Lower lobe of right lung (tissue), 2 donors: Measurements from ENCODE around the gene SLC8A3. TPM values are rescaled to one million over a fixed set of nuclear protein-coding genes. Genes with fewer than 3 reads are reported as not detected.

Experiments used
- ATAC-seq, 2 donors: fragments of 200-7000 bp; cut with Tn5 transposase; one replicate each; pipeline ENCODE4 v1.9.1; 2020 to 2022; ENCODE audit warnings: mild to moderate bottlenecking in 2 of 2, moderate library complexity in 2 of 2
- DNase-seq: peaks from one replicate; pipeline ENCODE4 v3.0.0-alpha.2; 2020
- H3K27ac ChIP-seq: fragments of 200-600 bp; one replicate; pipeline ENCODE4 v1.8.0; 2022
- H3K27me3 ChIP-seq: fragments of 200-600 bp; one replicate; pipeline ENCODE4 v1.8.0; 2022; ENCODE audit warnings: low read depth
- H3K36me3 ChIP-seq: fragments of 200-600 bp; one replicate; pipeline ENCODE4 v1.8.0; 2022; ENCODE audit warnings: mild to moderate bottlenecking
- H3K4me1 ChIP-seq: fragments of 200-600 bp; one replicate; pipeline ENCODE4 v1.8.0; 2022
- H3K4me3 ChIP-seq: fragments of 200-600 bp; one replicate; pipeline ENCODE4 v1.8.0; 2022; ENCODE audit warnings: mild to moderate bottlenecking
- H3K9me3 ChIP-seq: fragments of 200-600 bp; one replicate; pipeline ENCODE4 v1.8.0; 2022
- CTCF ChIP-seq: fragments of 200-600 bp; IDR thresholded peaks from one replicate; pipeline ENCODE4 v1.8.0; 2022; ENCODE audit warnings: antibody characterized with exemption, mild to moderate bottlenecking
- intact Hi-C: fragments of 100-400 bp; cut with DNase I; formaldehyde crosslinking; loops from one replicate; pipeline ENCODE4 v1.11.0; 2022
- total RNA-seq: library from RNA; stranded (reverse); fragmentation: NEBNext Ultra II Directional; extraction: Animal tissue kit (Norgen Biotek cat#: 25700); gene quantifications from one replicate; pipeline ENCODE4 v1.2.1, GENCODE V29; 2021
- donor health status: DM: no; HTN: yes; CAD: no; lungs with severe emphysema.

Gene SLC8A3
- total RNA-seq, 1 donor from 2014 or later: 1.9 TPM

DNA sequence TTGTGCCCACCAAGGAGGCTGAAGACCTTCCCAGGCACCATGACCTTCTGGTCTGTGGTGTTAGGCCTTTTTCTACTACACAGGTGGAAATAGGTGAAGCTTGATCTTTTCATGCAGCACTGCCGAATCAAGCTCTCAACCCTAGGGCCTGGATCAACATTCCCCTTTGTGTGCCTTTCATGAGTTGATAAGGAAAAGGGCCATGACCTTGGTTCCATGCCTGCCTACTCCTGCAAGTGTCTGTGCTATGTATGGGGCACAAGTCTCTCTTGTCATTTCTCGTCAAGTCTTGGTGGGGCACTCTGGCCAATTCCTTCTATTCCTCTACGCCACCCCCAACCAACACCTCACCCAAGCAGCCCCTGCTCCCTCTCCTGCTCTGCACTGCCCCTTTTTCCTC, 154.5 kb downstream of the SLC8A3 start:
- Histone ChIP-seq H3K4me3 (no peak overlapping the region), H3K4me1 (no peaks in the 10 kb centered on the region), H3K36me3 (no peaks in the 10 kb centered on the region), H3K9me3 (no peaks in the 10 kb centered on the region), H3K27ac (no peak overlapping the region), H3K27me3 (peaks cover 12% of the 10 kb centered on the region)
- no peak for ATAC-seq
- no peak for DNase-seq
- TF ChIP-seq CTCF: no peak
- intact Hi-C loops: no loop called here

DNA sequence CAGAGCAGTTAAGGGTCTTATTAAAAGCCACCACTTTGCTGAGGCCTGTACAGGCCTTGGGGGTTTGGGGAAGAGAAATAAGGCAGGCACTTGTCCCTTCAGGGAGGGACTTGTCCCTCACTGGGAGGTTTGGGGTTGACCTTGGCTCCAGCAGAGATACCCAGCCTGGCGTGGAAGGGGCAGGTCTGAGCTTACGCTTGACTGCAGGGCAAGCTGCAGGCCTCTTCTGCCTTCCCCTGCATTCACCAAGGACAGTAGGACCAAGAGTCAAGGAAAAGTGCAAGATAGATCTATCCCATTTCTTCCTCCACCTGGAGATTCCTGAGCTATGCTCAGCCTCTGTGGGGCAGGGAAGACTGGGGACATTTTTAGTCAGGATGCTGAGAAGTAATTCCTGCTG, 155.2 kb downstream of the SLC8A3 start:
- Histone ChIP-seq H3K9me3 (no peaks in the 10 kb centered on the region), H3K4me1 (no peaks in the 10 kb centered on the region), H3K36me3 (no peaks in the 10 kb centered on the region), H3K4me3 (no peak overlapping the region), H3K27ac (no peak overlapping the region), H3K27me3 (peaks cover 14% of the 10 kb centered on the region)
- no peak for DNase-seq
- intact Hi-C loops: no loop called here
- no peak for TF ChIP-seq CTCF
- ATAC-seq: no peak

GRCh38 chr14:70033116-70033515, 155.6 kb downstream of the SLC8A3 start:
- Histone ChIP-seq H3K4me3 (no peak overlapping the region), H3K27me3 (peaks cover 14% of the 10 kb centered on the region), H3K4me1 (no peaks in the 10 kb centered on the region), H3K9me3 (no peaks in the 10 kb centered on the region), H3K27ac (no peak overlapping the region), H3K36me3 (no peaks in the 10 kb centered on the region)
- no peak for TF ChIP-seq CTCF
- DNase-seq: no peak
- intact Hi-C loops: no loop called here
- no peak for ATAC-seq

DNA sequence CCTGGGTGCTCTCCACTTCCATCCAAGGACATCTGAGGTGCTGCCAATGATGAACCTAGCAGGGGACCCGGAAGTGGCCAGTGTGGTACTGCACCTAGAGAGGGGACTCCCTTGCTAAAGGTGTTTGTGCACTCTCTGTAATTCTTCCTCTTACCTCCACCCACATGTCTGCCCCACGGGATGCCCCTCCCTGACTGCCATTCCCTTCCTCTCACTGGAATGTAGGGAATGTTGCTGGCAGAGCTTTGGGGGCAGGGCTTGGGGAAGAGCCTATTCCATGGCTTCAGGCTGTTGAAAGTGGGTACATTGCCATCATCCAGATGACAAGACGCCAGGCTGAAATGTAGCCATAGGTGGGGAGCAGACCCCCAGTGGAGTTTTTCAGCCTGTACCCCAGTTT, 156.3 kb downstream of the SLC8A3 start:
- DNase-seq: no peak
- Histone ChIP-seq H3K4me3 (no peak overlapping the region), H3K27ac (no peak overlapping the region), H3K36me3 (no peaks in the 10 kb centered on the region), H3K27me3 (peaks cover 12% of the 10 kb centered on the region), H3K4me1 (no peaks in the 10 kb centered on the region), H3K9me3 (no peaks in the 10 kb centered on the region)
- ATAC-seq: peak; percentile 19 to 32
- no peak for TF ChIP-seq CTCF
- intact Hi-C loops: no loop called here

GRCh38 chr14:70032016-70032415, 156.7 kb downstream of the SLC8A3 start:
- DNase-seq (no peak), ATAC-seq (no peak)
- Histone ChIP-seq H3K9me3 (no peaks in the 10 kb centered on the region), H3K4me1 (no peaks in the 10 kb centered on the region), H3K4me3 (no peak overlapping the region), H3K36me3 (no peaks in the 10 kb centered on the region), H3K27ac (no peak overlapping the region), H3K27me3 (peaks cover 12% of the 10 kb centered on the region)
- TF ChIP-seq CTCF: no peak
- intact Hi-C loops: no loop called here
